Panc1 (cell line): ENCODE measurements around the gene SEC22A.

Source experiments
- CTCF ChIP-seq: fragments of 450-650 bp; IDR thresholded peaks from 2 replicates; pipeline ENCODE4 v1.5.1; 2017; ENCODE audit warnings: mild to moderate bottlenecking
- POLR2AphosphoS5 ChIP-seq: IDR thresholded peaks from 2 replicates; pipeline ENCODE4 v1.6.1; 2012; ENCODE audit warnings: mild to moderate bottlenecking, low read depth, low read length, moderate library complexity
- REST ChIP-seq, 2 experiments: IDR thresholded peaks; 2 replicates each; pipeline ENCODE4 v1.6.1; 2011 to 2012; ENCODE audit warnings: low read depth in 2 of 2, control low read depth in 1 of 2, low read length in 1 of 2, mild to moderate bottlenecking in 1 of 2, moderate library complexity in 1 of 2; ENCODE audit not compliant: insufficient read depth in 1 of 2
- TCF7L2 ChIP-seq: IDR thresholded peaks from 2 replicates; pipeline ENCODE4 v1.6.1; 2011; ENCODE audit warnings: mild to moderate bottlenecking, low read depth, low read length, inconsistent platforms

DNA sequence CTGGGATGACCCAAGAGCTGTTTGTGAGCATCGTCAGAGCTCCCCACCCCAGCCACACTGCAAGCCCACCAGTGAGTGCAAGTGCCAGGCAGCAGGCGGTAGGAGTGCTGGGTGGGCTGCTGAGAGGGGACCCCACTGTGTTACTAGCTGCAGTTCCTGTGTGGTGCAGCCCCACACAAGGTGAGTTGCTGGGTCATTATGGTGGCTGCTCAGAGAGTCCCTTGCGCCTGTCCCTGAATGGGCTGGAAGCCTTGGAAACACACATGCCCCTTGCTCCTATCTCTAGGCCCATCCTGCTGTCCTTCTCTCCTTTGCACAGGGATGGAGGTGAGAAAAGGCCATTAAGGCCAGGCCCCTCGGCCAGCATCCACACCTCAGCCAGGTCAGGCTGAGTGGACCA is 83.7 kb downstream of the SEC22A start:
- TF ChIP-seq CTCF (no peak), POLR2AphosphoS5 (no peak), REST (IDR thresholded peaks at IDR 0.05; ENCODE audit: insufficient read depth in 1 of 2, low read depth in 2 of 2, low read length in 1 of 2) (no peak), TCF7L2 (no peak)
